ENCODE measurements around the gene MIB1.

DNA sequence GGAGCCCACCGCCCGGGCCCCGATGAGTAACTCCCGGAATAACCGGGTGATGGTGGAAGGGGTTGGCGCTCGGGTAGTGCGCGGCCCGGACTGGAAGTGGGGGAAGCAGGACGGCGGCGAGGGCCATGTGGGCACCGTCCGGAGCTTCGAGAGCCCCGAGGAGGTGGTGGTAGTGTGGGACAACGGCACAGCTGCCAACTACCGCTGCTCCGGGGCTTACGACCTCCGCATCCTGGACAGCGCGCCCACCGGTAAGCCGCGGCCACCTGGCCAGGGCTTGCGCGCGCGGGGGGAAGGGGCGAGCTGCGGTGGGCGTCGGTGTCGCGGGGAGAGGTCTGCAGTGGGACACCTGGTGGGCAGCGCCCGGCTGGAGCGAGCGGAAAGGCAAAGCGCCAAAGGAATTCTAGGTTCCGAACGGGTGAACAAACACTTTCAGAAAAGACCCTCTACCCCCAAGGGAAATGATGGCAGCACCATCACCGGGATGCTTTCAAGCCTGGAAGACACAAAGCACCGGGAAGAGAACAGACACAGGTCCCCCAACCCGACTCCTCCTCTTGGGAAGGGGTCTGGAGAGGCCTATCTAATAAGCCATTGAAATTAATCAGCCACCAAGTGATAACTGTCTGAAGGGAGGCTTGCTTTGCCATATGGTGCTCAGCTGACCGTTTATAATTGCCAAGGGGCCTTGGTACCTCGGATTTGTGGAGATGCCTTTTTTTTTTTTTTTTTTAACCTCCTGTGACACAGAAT lies 1.1 kb downstream of the MIB1 start:
- TF ChIP-seq CTCF (IDR thresholded peaks at IDR 0.05) (no peak), POLR2A (IDR thresholded peaks at IDR 0.05) (no peak)

Measured in body of pancreas (tissue), 4 donors.